ENCODE data around the gene NDUFC2. TPM values are rescaled to one million over a fixed set of nuclear protein-coding genes. Genes with fewer than 3 reads are reported as not detected.
"Not testable (repeated sequence)": the region's sequence is repeated elsewhere in the genome, so short reads cannot be mapped to it uniquely, and the experiment has no call there.

NDUFC2 gene
- total and polyA plus RNA-seq, 2 donors from 2014 or later, result 166 to 457 TPM

DNA sequence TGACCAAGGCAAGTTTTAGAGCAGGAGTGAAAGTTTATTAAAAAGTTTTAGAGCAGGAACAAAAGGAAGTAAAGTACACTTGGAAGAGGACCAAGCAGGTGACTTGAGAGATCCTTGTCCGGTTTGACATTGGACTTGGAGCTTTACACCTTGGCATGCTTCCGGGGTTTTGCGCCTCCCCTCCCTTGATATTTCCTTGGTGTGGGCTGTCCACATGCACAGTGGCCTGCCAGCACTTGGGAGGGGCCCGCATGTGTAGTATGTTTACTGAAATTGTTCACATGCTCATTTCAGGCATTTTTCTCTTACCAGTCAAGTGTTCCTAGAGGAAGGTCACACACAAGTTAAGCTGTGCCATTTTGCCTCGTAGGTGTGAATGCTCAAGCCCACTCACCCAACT is 35.0 kb downstream of the NDUFC2 start:
- FAIRE-seq (no peak), DNase-seq (no peak)
- peaks cover 5 to 14% (median 11%) of the 10 kb centered on the region in 3 donors for H3K4me1 ChIP-seq (ENCODE audit: control insufficient read depth in 2 of 3, insufficient read depth in 2 of 3, low read depth in 1 of 3, low read length in 3 of 3)
- no peak for TF ChIP-seq CTCF (IDR thresholded peaks at IDR 0.05; ENCODE audit: borderline replicate concordance, extremely low read depth, insufficient read depth)
- no peak overlapping the region for H3K4me3 ChIP-seq (ENCODE audit: low read length in 3 of 3)
- H3K9me3 ChIP-seq (ENCODE audit: control insufficient read depth in 2 of 3, insufficient read depth in 1 of 3, low read length in 3 of 3), result no peaks in the 10 kb centered on the region
- peak overlapping the region in 1 of 2 donors; percentile 38 for H3K27ac ChIP-seq (ENCODE audit: low read depth in 2 of 2, low read length in 2 of 2)
- intact Hi-C loops (cut with DNase I), result no loop called here
- no peaks in the 10 kb centered on the region for H3K36me3 ChIP-seq (ENCODE audit: control insufficient read depth in 2 of 3, insufficient read depth in 3 of 3, low read length in 3 of 3)
- H3K27me3 ChIP-seq (ENCODE audit: control insufficient read depth, insufficient read depth, low read length), result no peaks in the 10 kb centered on the region
- H3K9ac ChIP-seq (ENCODE audit: low read length in 3 of 3), result no peak overlapping the region

DNA sequence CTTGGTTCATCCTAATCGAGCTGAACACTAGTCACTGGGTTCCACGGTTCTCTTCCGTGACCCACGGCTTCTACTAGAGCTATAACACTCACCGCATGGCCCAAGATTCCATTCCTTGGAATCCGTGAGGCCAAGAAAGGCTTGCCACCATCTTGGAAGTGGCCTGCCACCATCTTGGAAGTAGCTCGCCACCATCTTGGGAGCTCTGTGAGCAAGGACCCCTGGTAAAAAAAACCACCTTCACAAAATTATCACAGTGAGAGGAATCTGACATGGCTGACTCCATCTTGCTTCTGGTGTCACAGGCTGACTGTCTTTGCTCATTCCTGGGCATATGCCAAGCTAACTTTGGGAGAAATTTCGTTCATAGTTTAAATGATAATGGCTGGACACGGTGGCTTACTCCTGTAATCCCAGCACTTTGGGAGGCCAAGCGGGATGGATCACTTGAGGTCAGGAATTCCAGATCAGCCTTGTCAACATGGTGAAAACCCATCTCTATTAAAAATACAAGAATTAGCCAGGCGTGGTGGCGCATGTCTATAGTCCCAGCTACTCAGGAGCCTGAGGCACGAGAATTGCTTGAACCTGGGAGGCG is 37.7 kb downstream of the NDUFC2 start:
- H3K27me3 ChIP-seq (ENCODE audit: control insufficient read depth, insufficient read depth, low read length), result no peaks in the 10 kb centered on the region
- no peak overlapping the region for H3K27ac ChIP-seq (ENCODE audit: low read depth in 2 of 2, low read length in 2 of 2)
- no peak for FAIRE-seq
- intact Hi-C loops (cut with DNase I), result no loop called here
- peaks cover 6 to 16% (median 13%) of the 10 kb centered on the region in 3 donors for H3K4me1 ChIP-seq (ENCODE audit: control insufficient read depth in 2 of 3, insufficient read depth in 2 of 3, low read depth in 1 of 3, low read length in 3 of 3)
- TF ChIP-seq CTCF (IDR thresholded peaks at IDR 0.05; ENCODE audit: borderline replicate concordance, extremely low read depth, insufficient read depth), result no peak
- H3K9ac ChIP-seq (ENCODE audit: low read length in 3 of 3), result no peak overlapping the region
- no peaks in the 10 kb centered on the region for H3K9me3 ChIP-seq (ENCODE audit: control insufficient read depth in 2 of 3, insufficient read depth in 1 of 3, low read length in 3 of 3)
- no peak for DNase-seq
- no peaks in the 10 kb centered on the region for H3K36me3 ChIP-seq (ENCODE audit: control insufficient read depth in 2 of 3, insufficient read depth in 3 of 3, low read length in 3 of 3)
- H3K4me3 ChIP-seq (ENCODE audit: low read length in 3 of 3), result no peak overlapping the region

DNA sequence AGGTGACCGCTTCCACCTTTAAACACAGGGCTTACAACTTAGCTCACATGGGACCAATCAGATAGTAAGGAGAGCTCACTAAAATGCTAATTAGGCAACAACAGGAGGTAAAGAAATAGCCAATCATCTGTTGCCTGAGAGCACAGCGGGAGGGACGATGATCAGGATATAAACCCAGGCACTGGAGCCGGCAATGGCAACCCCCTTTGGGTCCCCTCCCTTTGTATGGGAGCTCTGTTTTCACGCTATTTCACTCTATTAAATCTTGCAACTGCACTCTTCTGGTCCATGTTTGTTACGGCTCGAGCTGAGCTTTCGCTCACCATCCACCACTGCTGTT is 38.3 kb downstream of the NDUFC2 start:
- intact Hi-C loops (cut with DNase I); DNase-seq: not testable (repeated sequence)
- H3K4me1 ChIP-seq (ENCODE audit: control insufficient read depth in 2 of 3, insufficient read depth in 2 of 3, low read depth in 1 of 3, low read length in 3 of 3), result peaks cover 6 to 15% (median 13%) of the 10 kb centered on the region in 3 donors

GRCh38 chr11:78040691-78041379 is 38.8 kb downstream of the NDUFC2 start:
- no peak for TF ChIP-seq CTCF (IDR thresholded peaks at IDR 0.05; ENCODE audit: borderline replicate concordance, extremely low read depth, insufficient read depth)
- FAIRE-seq (no peak), DNase-seq (no peak)
- intact Hi-C loops (cut with DNase I), result no loop called here
- Histone ChIP-seq H3K36me3 (ENCODE audit: control insufficient read depth in 2 of 3, insufficient read depth in 3 of 3, low read length in 3 of 3) (no peaks in the 10 kb centered on the region), H3K4me3 (ENCODE audit: low read length in 3 of 3) (no peak overlapping the region), H3K27ac (ENCODE audit: low read depth in 2 of 2, low read length in 2 of 2) (peak overlapping the region in 1 of 2 donors; percentile 53), H3K27me3 (ENCODE audit: control insufficient read depth, insufficient read depth, low read length) (no peaks in the 10 kb centered on the region), H3K9me3 (ENCODE audit: control insufficient read depth in 2 of 3, insufficient read depth in 1 of 3, low read length in 3 of 3) (no peaks in the 10 kb centered on the region), H3K9ac (ENCODE audit: low read length in 3 of 3) (no peak overlapping the region), H3K4me1 (ENCODE audit: control insufficient read depth in 2 of 3, insufficient read depth in 2 of 3, low read depth in 1 of 3, low read length in 3 of 3) (peaks cover 6 to 12% (median 12%) of the 10 kb centered on the region in 3 donors)

More for the DNA sequence above, 38.3 kb downstream of the NDUFC2 start:
- H3K27me3 ChIP-seq (ENCODE audit: control insufficient read depth, insufficient read depth, low read length); H3K9me3 ChIP-seq (ENCODE audit: control insufficient read depth in 2 of 3, insufficient read depth in 1 of 3, low read length in 3 of 3); H3K27ac ChIP-seq (ENCODE audit: low read depth in 2 of 2, low read length in 2 of 2); H3K9ac ChIP-seq (ENCODE audit: low read length in 3 of 3); H3K36me3 ChIP-seq (ENCODE audit: control insufficient read depth in 2 of 3, insufficient read depth in 3 of 3, low read length in 3 of 3); FAIRE-seq; H3K4me3 ChIP-seq (ENCODE audit: low read length in 3 of 3): not testable (repeated sequence)
